Neural progenitor cell (in vitro differentiated cells): Measurements from ENCODE around the gene HCFC1. TPM values are rescaled to one million over a fixed set of nuclear protein-coding genes. Genes with fewer than 3 reads are reported as not detected.
A peak's percentile ranks its signal among the peaks of the same experiment; 100 is the strongest.

Experiments used
- DNase-seq: peaks from one replicate; pipeline ENCODE4 v3.0.0-alpha.2; 2016; ENCODE audit warnings: low spot score
- H2AFZ ChIP-seq: fragments of 200-600 bp; sonication (generic); replicated peaks from 2 replicates; pipeline ENCODE4 v1.6.1; 2016; ENCODE audit warnings: antibody characterized with exemption
- H3F3A ChIP-seq: fragments of 200-600 bp; sonication (generic); 2 replicates; pipeline ENCODE4 v1.6.1; 2016; ENCODE audit warnings: antibody characterized with exemption, low read depth
- H3K27ac ChIP-seq: fragments of 200-600 bp; sonication (generic); 2 replicates; pipeline ENCODE4 v1.5.1; 2016; ENCODE audit warnings: mild to moderate bottlenecking
- H3K27me3 ChIP-seq: fragments of 200-600 bp; sonication (generic); 2 replicates; pipeline ENCODE4 v1.6.1; 2016; ENCODE audit warnings: mild to moderate bottlenecking, moderate library complexity
- H3K36me3 ChIP-seq: fragments of 200-600 bp; sonication (generic); 2 replicates; pipeline ENCODE4 v1.5.1; 2016
- H3K4me1 ChIP-seq: fragments of 200-600 bp; sonication (generic); 2 replicates; pipeline ENCODE4 v1.6.1; 2016; ENCODE audit warnings: mixed run types
- H3K4me2 ChIP-seq: fragments of 200-600 bp; sonication (generic); 2 replicates; pipeline ENCODE4 v1.6.1; 2016
- H3K4me3 ChIP-seq: fragments of 200-600 bp; sonication (generic); 2 replicates; pipeline ENCODE4 v1.5.1; 2016
- H3K79me2 ChIP-seq: fragments of 200-600 bp; sonication (generic); 2 replicates; pipeline ENCODE4 v1.6.1; 2016; ENCODE audit warnings: low read depth
- H3K9ac ChIP-seq: fragments of 200-600 bp; sonication (generic); 2 replicates; pipeline ENCODE4 v1.6.1; 2016
- H3K9me3 ChIP-seq: fragments of 200-600 bp; sonication (generic); 2 replicates; pipeline ENCODE4 v1.5.1; 2016; ENCODE audit warnings: low read depth
- H4K20me1 ChIP-seq: fragments of 200-600 bp; sonication (generic); 2 replicates; pipeline ENCODE4 v1.6.1; 2016; ENCODE audit warnings: low read depth
- H3K27ac Mint-ChIP-seq: 3 replicates; pipeline ENCODE4 v1.8.0; 2021; ENCODE audit warnings: mixed read lengths
- H3K27me3 Mint-ChIP-seq: 2 replicates; pipeline ENCODE4 v1.8.0; 2022; ENCODE audit warnings: low read depth, mild to moderate bottlenecking, inconsistent platforms, moderate library complexity, mixed read lengths; ENCODE audit not compliant: insufficient read depth
- H3K36me3 Mint-ChIP-seq: 3 replicates; pipeline ENCODE4 v1.8.0; 2021; ENCODE audit warnings: mixed read lengths
- H3K4me1 Mint-ChIP-seq: 3 replicates; pipeline ENCODE4 v1.8.0; 2021; ENCODE audit warnings: mixed read lengths
- H3K4me3 Mint-ChIP-seq: 3 replicates; pipeline ENCODE4 v1.8.0; 2021; ENCODE audit warnings: mild to moderate bottlenecking, moderate library complexity, mixed read lengths
- H3K9me3 Mint-ChIP-seq: 3 replicates; pipeline ENCODE4 v1.8.0; 2020; ENCODE audit warnings: mixed read lengths
- CTCF ChIP-seq: fragments of 200-600 bp; sonication (generic); IDR thresholded peaks from 2 replicates; pipeline ENCODE4 v1.5.1; 2017; ENCODE audit warnings: antibody characterized with exemption, mild to moderate bottlenecking
- EZH2 ChIP-seq: fragments of 200-600 bp; sonication (generic); IDR thresholded peaks from 2 replicates; pipeline ENCODE4 v1.6.1; 2017; ENCODE audit warnings: antibody characterized with exemption, mild to moderate bottlenecking, moderate library complexity
- EZH2phosphoT487 ChIP-seq: fragments of 200-600 bp; sonication (generic); IDR thresholded peaks from 2 replicates; pipeline ENCODE4 v1.6.1; 2017; ENCODE audit warnings: antibody characterized with exemption
- total RNA-seq: library from RNA; depleted of rRNA; stranded (reverse); fragments of >200 nt; gene quantifications from 2 replicates; pipeline ENCODE4 v1.2.3, GENCODE V29; 2015; ENCODE audit warnings: low replicate concordance

HCFC1 gene
- total RNA-seq, 1 donor from 2014 or later = 20.7 TPM

- Mint-ChIP-seq H3K36me3 (no peaks in the 10 kb centered on the region), H3K9me3 (peaks cover 23% of the 10 kb centered on the region), H3K27me3 (peaks cover 3% of the 10 kb centered on the region), H3K4me1 (peaks cover 17% of the 10 kb centered on the region), H3K4me3 (no peak overlapping the region), H3K27ac (no peak overlapping the region)
- H3K9me3 ChIP-seq = no peaks in the 10 kb centered on the region
- peaks cover 6% of the 10 kb centered on the region for H3K4me1 ChIP-seq
- H3K9ac ChIP-seq = no peak overlapping the region
- peaks cover 10% of the 10 kb centered on the region for H3K27me3 ChIP-seq
- H3F3A ChIP-seq = peaks cover 5% of the 10 kb centered on the region
- no peak overlapping the region for H3K4me3 ChIP-seq
- H4K20me1 ChIP-seq = no peaks in the 10 kb centered on the region
- no peak overlapping the region for H3K4me2 ChIP-seq
- no peaks in the 10 kb centered on the region for H3K79me2 ChIP-seq
- no peak for DNase-seq
- no peak overlapping the region for H3K27ac ChIP-seq
- no peak overlapping the region for H2AFZ ChIP-seq
- no peaks in the 10 kb centered on the region for H3K36me3 ChIP-seq
- no peak for TF ChIP-seq EZH2phosphoT487
- TF ChIP-seq CTCF = no peak
- TF ChIP-seq EZH2 = no peak
Measured at GRCh38 chrX:153921511-153922446, 49.8 kb downstream of the HCFC1 start.

GRCh38 chrX:153921070-153921469 lies 50.5 kb downstream of the HCFC1 start:
- Histone ChIP-seq H3K9ac (no peak overlapping the region), H3K4me1 (no peaks in the 10 kb centered on the region), H3K4me2 (no peak overlapping the region), H3K79me2 (no peaks in the 10 kb centered on the region), H3K27ac (no peak overlapping the region), H3K27me3 (peaks cover 10% of the 10 kb centered on the region), H3K9me3 (no peaks in the 10 kb centered on the region), H3K36me3 (no peaks in the 10 kb centered on the region), H4K20me1 (no peaks in the 10 kb centered on the region), H2AFZ (no peak overlapping the region), H3F3A (no peaks in the 10 kb centered on the region), H3K4me3 (no peak overlapping the region)
- Mint-ChIP-seq H3K4me1 (peaks cover 17% of the 10 kb centered on the region), H3K9me3 (peaks cover 26% of the 10 kb centered on the region), H3K27ac (no peak overlapping the region), H3K4me3 (no peak overlapping the region), H3K36me3 (no peaks in the 10 kb centered on the region), H3K27me3 (peaks cover 3% of the 10 kb centered on the region)
- no peak for TF ChIP-seq EZH2
- no peak for DNase-seq

- Histone ChIP-seq H3K4me1 (no peaks in the 10 kb centered on the region), H3K4me3 (no peak overlapping the region), H3K79me2 (no peaks in the 10 kb centered on the region), H3K27me3 (peaks cover 7% of the 10 kb centered on the region), H3K36me3 (no peaks in the 10 kb centered on the region), H3K9ac (no peak overlapping the region), H3F3A (no peaks in the 10 kb centered on the region), H3K4me2 (no peak overlapping the region), H2AFZ (no peak overlapping the region), H3K9me3 (no peaks in the 10 kb centered on the region), H4K20me1 (no peaks in the 10 kb centered on the region), H3K27ac (no peak overlapping the region)
- no peak overlapping the region for H3K4me3 Mint-ChIP-seq
- no peak for DNase-seq
- H3K9me3 Mint-ChIP-seq = peaks cover 27% of the 10 kb centered on the region
- no peaks in the 10 kb centered on the region for H3K36me3 Mint-ChIP-seq
- no peak overlapping the region for H3K27ac Mint-ChIP-seq
- no peaks in the 10 kb centered on the region for H3K27me3 Mint-ChIP-seq
- no peak for TF ChIP-seq CTCF
- no peak for TF ChIP-seq EZH2
- TF ChIP-seq EZH2phosphoT487 = no peak
- peaks cover 15% of the 10 kb centered on the region for H3K4me1 Mint-ChIP-seq
Measured at GRCh38 chrX:153920546-153920945, 51.1 kb downstream of the HCFC1 start.

GRCh38 chrX:153919281-153919680 lies 52.3 kb downstream of the HCFC1 start:
- Mint-ChIP-seq H3K4me1 (peaks cover 12% of the 10 kb centered on the region), H3K4me3 (no peak overlapping the region), H3K9me3 (peaks cover 27% of the 10 kb centered on the region), H3K27ac (peak overlapping the region; percentile 57), H3K27me3 (no peaks in the 10 kb centered on the region), H3K36me3 (no peaks in the 10 kb centered on the region)
- Histone ChIP-seq H3K36me3 (no peaks in the 10 kb centered on the region), H3K4me3 (no peak overlapping the region), H3K27me3 (no peaks in the 10 kb centered on the region), H3F3A (no peaks in the 10 kb centered on the region), H4K20me1 (no peaks in the 10 kb centered on the region), H3K4me1 (no peaks in the 10 kb centered on the region), H3K4me2 (no peak overlapping the region), H3K9ac (no peak overlapping the region), H3K79me2 (no peaks in the 10 kb centered on the region), H3K27ac (no peak overlapping the region), H2AFZ (no peak overlapping the region), H3K9me3 (no peaks in the 10 kb centered on the region)
- TF ChIP-seq CTCF (no peak), EZH2phosphoT487 (no peak), EZH2 (no peak)
- no peak for DNase-seq
